ENCODE data around the gene LINGO4.
"Not testable (repeated sequence)": the region's sequence is repeated elsewhere in the genome, so short reads cannot be mapped to it uniquely, and the experiment has no call there.

LINGO4 gene

GRCh38 chr1:151782741-151783140 is 22.5 kb downstream of the LINGO4 start:
- DNase-seq (ENCODE audit: low read depth in 2 of 2), result no peak

GRCh38 chr1:151782026-151782425 is 23.2 kb downstream of the LINGO4 start:
- not testable (repeated sequence) for DNase-seq (ENCODE audit: low read depth in 2 of 2)

- DNase-seq (ENCODE audit: low read depth in 2 of 2), result not testable (repeated sequence)
Observed at GRCh38 chr1:151780736-151781135, 24.5 kb downstream of the LINGO4 start.

- DNase-seq (ENCODE audit: low read depth in 2 of 2), result no peak
Observed at GRCh38 chr1:151779852-151780251, 25.4 kb downstream of the LINGO4 start.

- DNase-seq (ENCODE audit: low read depth in 2 of 2), result no peak
Observed at GRCh38 chr1:151777317-151777716, 27.9 kb downstream of the LINGO4 start.

GRCh38 chr1:151776665-151777062 is 28.6 kb downstream of the LINGO4 start:
- no peak for DNase-seq (ENCODE audit: low read depth in 2 of 2)

GRCh38 chr1:151775894-151776664 is 29.1 kb downstream of the LINGO4 start:
- DNase-seq (ENCODE audit: low read depth in 2 of 2), result no peak

GRCh38 chr1:151774256-151774922 is 30.8 kb downstream of the LINGO4 start:
- DNase-seq (ENCODE audit: low read depth in 2 of 2), result no peak

GRCh38 chr1:151773702-151774101 is 31.5 kb downstream of the LINGO4 start:
- no peak for DNase-seq (ENCODE audit: low read depth in 2 of 2)

- DNase-seq (ENCODE audit: low read depth in 2 of 2), result not testable (repeated sequence)
Observed at GRCh38 chr1:151769270-151769669, 35.9 kb downstream of the LINGO4 start.

- DNase-seq (ENCODE audit: low read depth in 2 of 2), result not testable (repeated sequence)
Observed at GRCh38 chr1:151768351-151769066, 36.7 kb downstream of the LINGO4 start.

GRCh38 chr1:151763990-151764389 is 41.2 kb downstream of the LINGO4 start:
- DNase-seq (ENCODE audit: low read depth in 2 of 2), result no peak

- DNase-seq (ENCODE audit: low read depth in 2 of 2), result peak; percentile 44 to 48
Observed at GRCh38 chr1:151762941-151763921, 42.0 kb downstream of the LINGO4 start, which contains the start of gene MRPL9. Gene MRPL9, minus strand, starts transcription at chr1:151763496. Its CDS starts 17 bp downstream, at chr1:151763479.

- no peak for DNase-seq (ENCODE audit: low read depth in 2 of 2)
Observed at GRCh38 chr1:151760597-151761385, 44.4 kb downstream of the LINGO4 start.

- no peak for DNase-seq (ENCODE audit: low read depth in 2 of 2)
Observed at GRCh38 chr1:151759241-151759640, 46.0 kb downstream of the LINGO4 start.

- DNase-seq (ENCODE audit: low read depth in 2 of 2), result no peak
Observed at GRCh38 chr1:151756291-151756690, 48.9 kb downstream of the LINGO4 start.
